ENCODE measurements around the gene SRSF10. TPM values are rescaled to one million over a fixed set of nuclear protein-coding genes. Genes with fewer than 3 reads are reported as not detected.
"Not testable (repeated sequence)": the region's sequence is repeated elsewhere in the genome, so short reads cannot be mapped to it uniquely, and the experiment has no call there.

The SRSF10 gene
- total RNA-seq, 4 donors from 2014 or later, result 86.3 to 224 (median 112) TPM

- H3K27ac ChIP-seq, result no peak overlapping the region
- TF ChIP-seq POLR2A (IDR thresholded peaks at IDR 0.05) (no peak), CTCF (IDR thresholded peaks at IDR 0.05) (no peak)
- no peaks in the 10 kb centered on the region for H3K4me1 ChIP-seq
Measured at GRCh38 chr1:24002695-24003094, 22.6 kb upstream of the SRSF10 start.

GRCh38 chr1:23999156-23999671, 19.1 kb upstream of the SRSF10 start:
- Histone ChIP-seq H3K4me3 (no peak overlapping the region), H3K4me1 (no peaks in the 10 kb centered on the region), H3K36me3 (no peaks in the 10 kb centered on the region), H3K9me3 (no peaks in the 10 kb centered on the region), H3K27me3 (no peaks in the 10 kb centered on the region), H3K27ac (no peak overlapping the region)
- no peak for DNase-seq
- TF ChIP-seq CTCF (IDR thresholded peaks at IDR 0.05) (no peak), POLR2A (IDR thresholded peaks at IDR 0.05) (no peak)

More at GRCh38 chr1:24002695-24003094, 22.6 kb upstream of the SRSF10 start:
- no peak overlapping the region for H3K4me3 ChIP-seq
- DNase-seq, result no peak
- no peaks in the 10 kb centered on the region for H3K36me3 ChIP-seq
- no peaks in the 10 kb centered on the region for H3K9me3 ChIP-seq
- no peaks in the 10 kb centered on the region for H3K27me3 ChIP-seq

GRCh38 chr1:23997812-23998211, 17.7 kb upstream of the SRSF10 start:
- Histone ChIP-seq H3K4me1 (no peaks in the 10 kb centered on the region), H3K27me3 (no peaks in the 10 kb centered on the region), H3K36me3 (no peaks in the 10 kb centered on the region), H3K9me3 (no peaks in the 10 kb centered on the region), H3K27ac (no peak overlapping the region), H3K4me3 (no peak overlapping the region)
- TF ChIP-seq CTCF (IDR thresholded peaks at IDR 0.05) (no peak), POLR2A (IDR thresholded peaks at IDR 0.05) (no peak)
- DNase-seq, result no peak

GRCh38 chr1:23996700-23997229, 16.6 kb upstream of the SRSF10 start:
- Histone ChIP-seq H3K36me3 (no peaks in the 10 kb centered on the region), H3K4me1 (no peaks in the 10 kb centered on the region), H3K9me3 (no peaks in the 10 kb centered on the region), H3K27ac (no peak overlapping the region), H3K4me3 (no peak overlapping the region), H3K27me3 (no peaks in the 10 kb centered on the region)
- DNase-seq, result no peak
- no peak for TF ChIP-seq POLR2A (IDR thresholded peaks at IDR 0.05)
- no peak for TF ChIP-seq CTCF (IDR thresholded peaks at IDR 0.05)

GRCh38 chr1:23995431-23995837, 15.3 kb upstream of the SRSF10 start:
- Histone ChIP-seq H3K4me1 (no peaks in the 10 kb centered on the region), H3K27ac (no peak overlapping the region), H3K4me3 (no peak overlapping the region), H3K27me3 (no peaks in the 10 kb centered on the region), H3K36me3 (no peaks in the 10 kb centered on the region), H3K9me3 (no peaks in the 10 kb centered on the region)
- no peak for TF ChIP-seq POLR2A (IDR thresholded peaks at IDR 0.05)
- TF ChIP-seq CTCF (IDR thresholded peaks at IDR 0.05), result no peak
- no peak for DNase-seq

DNA sequence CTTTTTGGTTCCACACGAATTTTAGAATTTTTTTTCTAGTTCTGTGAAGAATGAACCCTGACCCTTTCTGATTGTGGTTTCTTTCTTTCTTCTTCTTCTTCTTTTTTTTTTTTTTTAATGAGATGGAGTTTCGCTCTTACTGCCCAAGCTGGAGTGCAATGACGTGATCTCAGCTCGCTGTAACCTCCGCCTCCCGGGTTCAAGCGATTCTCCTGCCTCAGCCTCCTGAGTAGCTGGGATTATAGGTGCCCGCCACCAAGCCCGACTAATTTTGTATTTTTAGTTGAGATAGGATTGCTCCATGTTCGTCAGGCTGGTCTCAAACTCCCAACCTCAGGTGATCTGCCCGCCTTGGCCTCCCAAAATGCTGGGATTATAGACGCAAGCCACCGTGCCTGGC, 11.9 kb upstream of the SRSF10 start:
- H3K4me3 ChIP-seq, H3K27ac ChIP-seq, H3K27me3 ChIP-seq, H3K36me3 ChIP-seq, H3K9me3 ChIP-seq, H3K4me1 ChIP-seq, DNase-seq: not testable (repeated sequence)
